ENCODE data around the gene YKT6.

GRCh38 chr7:44183386-44183785 is 17.4 kb upstream of the YKT6 start:
- TF ChIP-seq POLR2A (IDR thresholded peaks at IDR 0.05; ENCODE audit: low read length) (no peak), GATA1 (IDR thresholded peaks at IDR 0.05; ENCODE audit: low read depth, low read length) (no peak)
